GM21717 (cell line): ENCODE measurements around the gene EYA2.

ENCODE experiments used
- ATAC-seq: cut with Tn5 transposase; IDR thresholded peaks from one replicate; pipeline ENCODE4 v1.9.1; 2021; ENCODE audit warnings: mild to moderate bottlenecking, moderate library complexity; ENCODE audit not compliant: unreplicated experiment

Gene EYA2

DNA sequence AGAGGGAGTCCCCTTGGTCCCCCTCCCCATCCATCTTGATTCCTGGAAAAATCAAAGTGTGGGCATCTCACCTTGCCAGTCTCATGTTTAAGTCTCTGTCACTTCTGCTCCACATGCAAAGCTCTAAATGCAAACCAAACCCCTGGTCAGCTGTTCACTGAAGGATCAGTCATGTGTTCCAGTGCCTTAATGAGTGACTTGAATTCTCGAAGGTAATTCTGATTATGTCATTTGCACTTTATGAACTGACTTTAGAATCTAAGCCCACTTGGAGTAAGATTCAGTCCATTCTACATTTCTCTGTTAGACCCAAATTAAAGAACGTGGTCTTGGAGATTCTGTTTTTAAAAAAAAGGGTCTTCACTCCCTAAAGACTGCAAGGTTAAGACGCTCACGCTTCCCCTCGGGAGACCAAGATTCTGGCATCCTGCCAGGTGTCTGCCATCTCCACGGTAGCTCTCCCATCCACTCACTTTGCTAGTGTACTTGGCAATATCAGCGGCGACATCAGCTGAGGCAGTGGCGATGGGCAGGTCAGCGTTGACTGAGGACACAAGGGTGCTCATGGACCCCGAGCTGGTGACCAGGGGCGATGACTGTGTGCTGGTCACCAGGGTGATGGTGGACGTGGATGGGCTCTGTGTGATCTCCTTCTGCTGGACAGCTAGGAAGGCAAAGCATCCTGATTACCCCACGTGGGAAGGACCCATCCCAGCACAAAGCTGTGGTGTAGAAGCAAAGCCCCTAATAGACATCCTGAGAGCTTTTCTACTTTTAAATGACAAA is 341.4 kb downstream of the EYA2 start:
- no peak for ATAC-seq

DNA sequence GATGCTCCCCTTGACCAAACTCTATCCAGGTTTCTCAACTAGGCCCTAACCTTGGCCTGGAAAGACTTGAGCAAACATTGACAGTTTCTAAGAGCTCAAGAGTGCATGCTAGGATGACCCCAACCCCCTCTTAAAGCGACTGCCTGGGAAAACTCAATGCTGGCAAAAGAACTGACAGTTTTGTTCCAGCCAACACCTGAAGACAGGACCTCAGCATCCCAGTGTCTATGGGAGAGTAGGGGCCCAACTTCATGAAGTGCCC is 341.9 kb downstream of the EYA2 start:
- no peak for ATAC-seq

DNA sequence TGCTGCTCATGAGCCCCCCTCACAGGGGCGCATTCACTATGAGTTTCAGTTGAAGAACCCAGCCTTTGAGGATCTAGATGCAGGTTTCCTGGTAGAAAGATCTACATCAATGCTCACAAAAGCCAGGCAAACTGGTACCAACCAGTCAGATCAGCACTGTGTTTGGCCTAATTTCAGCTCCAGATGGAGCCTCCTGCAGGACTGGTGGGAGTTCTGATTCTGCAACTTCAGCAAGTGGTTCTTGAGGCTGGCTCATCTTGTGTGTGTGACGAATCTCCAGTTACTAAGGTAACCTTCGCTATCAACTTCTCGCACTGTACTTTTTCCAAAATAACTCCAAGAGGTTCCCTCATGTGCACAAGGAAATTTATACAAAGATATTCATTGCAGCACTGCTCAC is 343.1 kb downstream of the EYA2 start:
- ATAC-seq = no peak
